Myocyte (in vitro differentiated cells): Measurements from ENCODE around the gene CFAP300. TPM values are rescaled to one million over a fixed set of nuclear protein-coding genes. Genes with fewer than 3 reads are reported as not detected.

ENCODE experiments used
- DNase-seq: peaks from one replicate; pipeline ENCODE4 v3.0.0-alpha.2; 2012; ENCODE audit warnings: low read depth
- total RNA-seq: library from RNA; depleted of rRNA; stranded (reverse); fragments of >200 nt; gene quantifications from 2 replicates; pipeline ENCODE4 v1.2.3, GENCODE V29; 2014

Gene CFAP300
- total RNA-seq, 1 donor from 2014 or later: 5.4 TPM

- DNase-seq: peak; percentile 2
These were observed 24.5 kb downstream of the CFAP300 start for GRCh38 chr11:102071497-102072472.

DNA sequence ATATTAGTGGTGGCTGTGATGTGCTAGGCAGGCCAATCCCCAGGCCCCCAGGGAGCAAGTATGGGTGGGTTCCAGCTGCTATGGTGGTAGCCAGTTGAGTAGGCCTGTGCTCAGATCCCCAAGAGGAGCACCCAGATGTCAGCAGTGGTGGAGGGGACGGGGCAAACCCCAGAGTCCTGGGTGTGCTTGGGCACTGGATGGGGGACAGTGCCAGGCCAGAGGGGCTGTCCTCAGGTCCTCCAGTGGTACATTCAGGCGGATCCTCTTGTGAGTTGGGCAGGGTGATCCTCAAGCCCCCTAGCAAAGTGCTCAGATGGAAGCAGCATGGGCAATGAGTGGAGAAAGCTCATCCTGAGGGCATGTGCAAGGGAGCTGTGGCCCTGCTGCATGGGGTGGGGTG lies 26.0 kb downstream of the CFAP300 start:
- no peak for DNase-seq

GRCh38 chr11:102079625-102080024 lies 32.4 kb downstream of the CFAP300 start:
- DNase-seq: no peak

GRCh38 chr11:102081313-102081712 lies 34.1 kb downstream of the CFAP300 start:
- no peak for DNase-seq

DNA sequence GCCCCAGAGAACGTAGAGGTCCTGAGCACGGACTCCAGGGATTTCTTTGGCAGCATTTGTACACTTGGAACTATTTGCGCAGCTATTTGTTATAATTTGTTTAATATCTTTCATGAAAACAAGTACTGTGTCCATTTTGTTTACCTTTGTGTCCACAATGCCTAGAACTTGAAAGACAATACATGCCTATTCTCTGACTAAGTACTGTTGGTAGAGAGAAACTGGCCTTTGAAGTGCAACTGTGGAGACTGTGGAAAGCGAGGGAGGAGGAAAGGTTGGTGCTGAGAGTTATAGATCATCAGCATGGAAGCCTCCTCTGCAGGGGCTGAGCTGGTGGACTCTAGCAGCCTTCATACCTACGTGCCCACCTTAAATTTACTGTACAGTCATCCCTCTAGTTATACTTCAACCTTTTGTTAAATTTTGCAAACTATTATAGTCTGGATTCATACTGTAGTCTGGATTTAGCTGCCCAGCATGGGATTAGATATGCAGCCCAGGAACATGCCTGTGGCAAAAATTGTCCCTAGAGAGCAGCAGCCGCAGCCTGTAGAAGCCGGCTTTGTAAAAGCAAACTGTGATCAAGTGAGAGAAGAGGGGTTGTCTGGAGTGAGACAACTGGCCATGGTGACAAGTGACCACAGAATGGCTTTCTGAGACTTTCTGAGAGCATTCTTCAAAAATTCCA lies 38.8 kb downstream of the CFAP300 start:
- peak; percentile 50 for DNase-seq

DNA sequence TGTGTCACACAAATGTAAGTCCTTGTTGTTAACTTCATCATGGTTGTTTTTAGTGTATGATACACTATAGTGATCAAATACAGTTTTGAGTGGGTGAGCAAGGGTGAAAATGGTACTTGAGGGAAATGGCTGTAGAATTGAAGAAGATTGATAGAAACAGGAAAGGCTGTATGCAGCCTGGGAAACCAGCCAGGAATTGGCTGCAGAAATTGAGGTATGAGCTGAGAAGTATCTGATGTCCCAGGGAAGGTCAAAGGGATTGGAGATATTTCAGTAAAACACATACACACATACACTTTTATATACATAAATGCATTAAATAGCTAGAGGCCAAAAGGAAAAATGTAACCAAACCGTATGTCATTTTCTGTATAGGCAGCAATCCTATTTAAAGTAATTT lies 49.9 kb downstream of the CFAP300 start:
- no peak for DNase-seq

GRCh38 chr11:102099755-102100154 lies 52.5 kb downstream of the CFAP300 start:
- no peak for DNase-seq

- no peak for DNase-seq
These were observed 61.6 kb downstream of the CFAP300 start for GRCh38 chr11:102108734-102109440.

GRCh38 chr11:102109896-102110760 lies 62.9 kb downstream of the CFAP300 start, which contains the start of gene YAP1:
YAP1 (plus strand) TSS chr11:102110447; CDS start chr11:102110849, 402 bp downstream.
- peak; percentile 97 for DNase-seq

- DNase-seq: no peak
These were observed 63.4 kb downstream of the CFAP300 start for GRCh38 chr11:102110761-102111010.

GRCh38 chr11:102111011-102111786 lies 64.0 kb downstream of the CFAP300 start:
- DNase-seq: peak; percentile 86

GRCh38 chr11:102111787-102112508 lies 64.7 kb downstream of the CFAP300 start:
- DNase-seq: peak; percentile 67

DNA sequence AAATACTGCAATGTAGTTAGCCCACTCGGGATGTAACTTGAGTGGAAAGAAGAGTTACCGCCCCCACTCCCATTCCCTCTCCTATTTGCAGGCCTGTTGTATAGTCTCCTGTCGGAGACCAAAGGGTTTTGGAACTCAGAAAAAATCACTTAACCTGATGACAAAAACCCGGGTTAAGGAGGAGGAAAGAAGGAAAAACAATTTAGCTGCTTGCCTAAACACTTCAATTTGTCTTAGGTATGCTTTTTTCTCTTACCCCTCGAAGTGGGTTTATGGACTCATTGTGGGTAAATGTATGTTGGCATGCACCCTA lies 65.2 kb downstream of the CFAP300 start:
- peak; percentile 33 for DNase-seq

- DNase-seq: peak; percentile 12
These were observed 66.8 kb downstream of the CFAP300 start for GRCh38 chr11:102114032-102114431.

DNA sequence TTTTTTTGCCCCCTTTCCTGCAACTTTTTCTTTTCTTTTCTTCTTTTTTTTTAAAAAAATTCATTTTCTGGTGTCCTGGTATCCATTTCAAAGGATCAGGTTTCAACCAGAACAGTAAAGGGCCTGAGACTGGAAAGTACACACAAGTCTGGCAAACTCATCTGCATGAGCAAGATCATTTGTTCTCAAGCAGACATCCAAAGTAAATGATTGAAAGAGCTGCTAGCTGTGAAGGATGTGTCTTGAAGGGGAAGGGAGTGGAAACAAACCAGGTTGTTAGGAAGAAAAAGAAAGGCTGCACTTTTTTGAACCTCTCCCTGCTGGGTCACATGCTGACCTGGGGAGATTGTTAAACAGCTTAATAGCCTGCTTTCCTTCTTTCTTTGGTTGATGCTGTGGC lies 68.3 kb downstream of the CFAP300 start:
- peak; percentile 67 for DNase-seq

GRCh38 chr11:102116453-102117205 lies 69.4 kb downstream of the CFAP300 start:
- no peak for DNase-seq

DNA sequence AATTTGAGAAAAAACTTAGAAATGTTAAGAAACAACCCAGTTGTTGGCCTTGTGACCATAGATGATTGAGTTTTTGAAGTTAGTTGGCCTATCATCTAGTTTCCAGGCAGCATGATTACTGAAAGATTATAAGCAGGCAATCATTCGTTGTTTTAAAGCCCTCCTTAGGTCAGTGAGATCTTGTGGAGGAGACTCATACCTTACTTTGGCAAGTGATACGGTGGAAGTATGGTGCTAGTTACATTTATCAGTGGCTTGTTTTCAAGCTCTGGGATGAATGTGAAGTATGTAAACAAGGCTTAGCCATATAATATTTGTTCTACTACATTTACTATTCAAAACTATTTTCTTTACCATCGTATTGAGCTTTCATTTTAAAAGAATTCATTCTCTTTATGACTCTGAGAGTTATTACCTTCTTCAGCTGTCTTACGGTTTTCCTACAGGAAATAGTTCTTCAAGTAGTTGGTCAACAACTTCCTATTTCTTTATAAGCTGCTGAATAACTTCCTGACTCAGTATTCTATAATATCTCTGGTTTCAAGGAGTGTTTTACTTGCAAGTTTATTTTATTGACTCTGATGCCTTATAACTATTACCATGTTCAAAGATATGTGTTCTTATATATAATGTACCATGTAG lies 70.4 kb downstream of the CFAP300 start:
- DNase-seq: no peak

DNA sequence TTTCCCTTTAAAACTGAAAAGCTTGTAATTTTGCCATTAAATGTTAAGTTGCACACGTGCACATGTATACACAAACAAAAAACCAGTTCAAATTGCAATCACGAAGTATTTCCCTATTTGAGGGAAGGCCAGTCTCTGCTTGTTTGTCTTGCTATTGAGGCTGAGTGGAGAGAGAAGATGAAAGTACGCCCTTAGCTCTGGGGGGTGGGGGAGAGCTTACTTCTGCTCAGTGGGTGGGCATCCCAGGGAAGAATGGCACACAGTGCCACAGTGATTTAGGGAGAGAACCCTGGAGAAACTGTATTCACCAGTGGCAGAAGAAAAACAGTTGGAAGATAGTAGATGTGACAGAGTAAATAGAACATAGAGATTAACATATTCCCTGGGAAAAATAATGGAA lies 71.7 kb downstream of the CFAP300 start:
- DNase-seq: no peak
